Activated CD8-positive, alpha-beta T cell treated with anti-CD3 and anti-CD28 coated beads for 36 hours (primary cell): ENCODE results near the gene GPRASP2. TPM values are rescaled to one million over a fixed set of nuclear protein-coding genes. Genes with fewer than 3 reads are reported as not detected.

Source experiments
- ATAC-seq: fragments of 200-7000 bp; cut with Tn5 transposase; one replicate; pipeline ENCODE4 v1.10.0; 2021; ENCODE audit warnings: mild to moderate bottlenecking, moderate library complexity
- CTCF ChIA-PET: fragments of 350-600 bp; sonication (Branson Sonifier 250); formaldehyde crosslinking; loops from one replicate; lab custom pipeline; 2021; ENCODE audit warnings: antibody characterized with exemption; lab: Charles Lee
- POLR2A ChIA-PET: fragments of 350-600 bp; sonication (Branson Sonifier 250); formaldehyde crosslinking; loops from one replicate; lab custom pipeline; 2021; ENCODE audit warnings: antibody characterized with exemption; lab: Charles Lee
- DNase-seq: peaks from one replicate; pipeline ENCODE4 v3.0.0-alpha.2; 2020
- H3K27ac Mint-ChIP-seq: one replicate; pipeline ENCODE4 v1.8.0; 2021; ENCODE audit warnings: mild to moderate bottlenecking, mixed read lengths
- H3K27me3 Mint-ChIP-seq: one replicate; pipeline ENCODE4 v1.8.0; 2021; ENCODE audit warnings: mixed read lengths
- H3K36me3 Mint-ChIP-seq: one replicate; pipeline ENCODE4 v1.8.0; 2021; ENCODE audit warnings: low read depth, mixed read lengths
- H3K4me1 Mint-ChIP-seq: one replicate; pipeline ENCODE4 v1.8.0; 2021; ENCODE audit warnings: low read depth, mixed read lengths
- H3K4me3 Mint-ChIP-seq: one replicate; pipeline ENCODE4 v1.8.0; 2021; ENCODE audit warnings: mild to moderate bottlenecking, moderate library complexity, mixed read lengths
- H3K9me3 Mint-ChIP-seq: one replicate; pipeline ENCODE4 v1.8.0; 2021; ENCODE audit warnings: mixed read lengths
- CTCF ChIP-seq: fragments of 200-600 bp; IDR thresholded peaks from one replicate; pipeline ENCODE4 v1.8.0; 2022; ENCODE audit warnings: antibody characterized with exemption, mild to moderate bottlenecking
- intact Hi-C: fragments of 100-400 bp; cut with micrococcal nuclease; formaldehyde crosslinking; loops from one replicate; pipeline ENCODE4 v1.10.0; 2022
- total RNA-seq, 2 experiments: library from RNA; stranded (reverse); gene quantifications; one replicate each; pipeline ENCODE4 v1.2.3, GENCODE V29; 2021

Gene GPRASP2
- total RNA-seq, 2 experiments from 2014 or later, result 0.67 to 0.77 TPM

GRCh38 chrX:102684772-102685520 is 27.3 kb upstream of the GPRASP2 start:
- ChIA-PET CTCF (no interaction called here), POLR2A (interaction anchor here (0.7 kb wide), 1 partner anchor 15 kb away, joined by 3 read pairs; no protein-coding TSS in a partner anchor)
- Mint-ChIP-seq H3K4me1 (peaks cover 3% of the 10 kb centered on the region), H3K36me3 (peaks cover 26% of the 10 kb centered on the region), H3K4me3 (no peak overlapping the region), H3K27me3 (no peaks in the 10 kb centered on the region), H3K9me3 (peaks cover 7% of the 10 kb centered on the region), H3K27ac (no peak overlapping the region)
- intact Hi-C loops, result no loop called here
- TF ChIP-seq CTCF, result no peak
- no peak for ATAC-seq
- DNase-seq, result no peak

- no peaks in the 10 kb centered on the region for H3K4me1 Mint-ChIP-seq
- no peak overlapping the region for H3K4me3 Mint-ChIP-seq
- ChIA-PET CTCF (no interaction called here), POLR2A (no interaction called here)
- no peaks in the 10 kb centered on the region for H3K27me3 Mint-ChIP-seq
- H3K36me3 Mint-ChIP-seq, result peaks cover 6% of the 10 kb centered on the region
- ATAC-seq, result no peak
- intact Hi-C loops, result no loop called here
- TF ChIP-seq CTCF, result no peak
- DNase-seq, result no peak
- no peaks in the 10 kb centered on the region for H3K9me3 Mint-ChIP-seq
- no peak overlapping the region for H3K27ac Mint-ChIP-seq
Measured at GRCh38 chrX:102694749-102695148, 17.5 kb upstream of the GPRASP2 start.

GRCh38 chrX:102696306-102696705 is 15.9 kb upstream of the GPRASP2 start:
- ChIA-PET POLR2A (no interaction called here), CTCF (no interaction called here)
- intact Hi-C loops, result no loop called here
- TF ChIP-seq CTCF, result no peak
- Mint-ChIP-seq H3K9me3 (no peaks in the 10 kb centered on the region), H3K4me3 (no peak overlapping the region), H3K4me1 (no peaks in the 10 kb centered on the region), H3K36me3 (peaks cover 2% of the 10 kb centered on the region), H3K27me3 (no peaks in the 10 kb centered on the region), H3K27ac (no peak overlapping the region)
- ATAC-seq (no peak), DNase-seq (no peak)

- no peak for TF ChIP-seq CTCF
- intact Hi-C loops, result no loop called here
Measured at GRCh38 chrX:102697494-102697893, 14.8 kb upstream of the GPRASP2 start.

GRCh38 chrX:102708900-102709299 is 3.3 kb upstream of the GPRASP2 start:
- POLR2A ChIA-PET, result no interaction called here
- Mint-ChIP-seq H3K27ac (no peak overlapping the region), H3K36me3 (no peaks in the 10 kb centered on the region), H3K9me3 (no peaks in the 10 kb centered on the region), H3K27me3 (peaks cover 13% of the 10 kb centered on the region), H3K4me1 (peaks cover 19% of the 10 kb centered on the region), H3K4me3 (no peak overlapping the region)
- ATAC-seq (no peak), DNase-seq (no peak)
- no peak for TF ChIP-seq CTCF
- CTCF ChIA-PET, result no interaction called here
- intact Hi-C loops, result no loop called here

More at GRCh38 chrX:102697494-102697893, 14.8 kb upstream of the GPRASP2 start:
- no peaks in the 10 kb centered on the region for H3K9me3 Mint-ChIP-seq
- POLR2A ChIA-PET, result no interaction called here
- H3K27ac Mint-ChIP-seq, result no peak overlapping the region
- no peaks in the 10 kb centered on the region for H3K27me3 Mint-ChIP-seq
- H3K4me3 Mint-ChIP-seq, result no peak overlapping the region
- no peak for ATAC-seq
- peaks cover 2% of the 10 kb centered on the region for H3K36me3 Mint-ChIP-seq
- CTCF ChIA-PET, result no interaction called here
- H3K4me1 Mint-ChIP-seq, result no peaks in the 10 kb centered on the region
- no peak for DNase-seq
